Femur (tissue), 1 donor: ENCODE measurements around the gene MTMR4.
A peak's percentile ranks its signal among the peaks of the same experiment; 100 is the strongest.
"Not testable (repeated sequence)": the region's sequence is repeated elsewhere in the genome, so short reads cannot be mapped to it uniquely, and the experiment has no call there.

Experiments
- DNase-seq: peaks from one replicate; pipeline ENCODE4 v3.0.0-alpha.2; 2017

MTMR4 gene

GRCh38 chr17:58521680-58522079 lies 7.2 kb upstream of the MTMR4 start:
- no peak for DNase-seq

GRCh38 chr17:58520843-58521430 lies 6.5 kb upstream of the MTMR4 start:
- no peak for DNase-seq

GRCh38 chr17:58517928-58518609 lies 3.6 kb upstream of the MTMR4 start:
- peak; percentile 100 for DNase-seq

- DNase-seq: no peak
These were observed 3.0 kb upstream of the MTMR4 start for GRCh38 chr17:58517378-58517927.

GRCh38 chr17:58516644-58517377 lies 2.4 kb upstream of the MTMR4 start:
- no peak for DNase-seq

GRCh38 chr17:58515286-58515685 lies 848 bp upstream of the MTMR4 start:
- no peak for DNase-seq

- no peak for DNase-seq
These were observed 326 bp upstream of the MTMR4 start for GRCh38 chr17:58514770-58515157.

GRCh38 chr17:58513267-58513964 lies 1.0 kb downstream of the MTMR4 start:
- DNase-seq: no peak

- DNase-seq: no peak
These were observed 4.4 kb downstream of the MTMR4 start for GRCh38 chr17:58510075-58510474.

- DNase-seq: no peak
These were observed 5.9 kb downstream of the MTMR4 start for GRCh38 chr17:58508341-58509067.

GRCh38 chr17:58507123-58507634 lies 7.3 kb downstream of the MTMR4 start:
- DNase-seq: no peak

- no peak for DNase-seq
These were observed 7.9 kb downstream of the MTMR4 start for GRCh38 chr17:58506354-58507080.

GRCh38 chr17:58504826-58505351 lies 9.5 kb downstream of the MTMR4 start:
- DNase-seq: no peak

- DNase-seq: no peak
These were observed 10.6 kb downstream of the MTMR4 start for GRCh38 chr17:58503866-58504265.

GRCh38 chr17:58503134-58503533 lies 11.3 kb downstream of the MTMR4 start:
- DNase-seq: not testable (repeated sequence)

GRCh38 chr17:58501451-58501850 lies 13.0 kb downstream of the MTMR4 start:
- no peak for DNase-seq

- no peak for DNase-seq
These were observed 16.1 kb downstream of the MTMR4 start for GRCh38 chr17:58498177-58498828.

- DNase-seq: no peak
These were observed 20.9 kb downstream of the MTMR4 start for GRCh38 chr17:58493506-58493905.

GRCh38 chr17:58492238-58493121 lies 22.0 kb downstream of the MTMR4 start:
- no peak for DNase-seq
